Measurements from ENCODE around the gene CTU2. TPM values are rescaled to one million over a fixed set of nuclear protein-coding genes. Genes with fewer than 3 reads are reported as not detected.

Gene CTU2
- total RNA-seq, 1 donor from 2014 or later: 20.6 TPM

GRCh38 chr16:88761143-88761534, 54.8 kb downstream of the CTU2 start:
- Mint-ChIP-seq H3K36me3 (ENCODE audit: unreplicated experiment) (peaks cover 2% of the 10 kb centered on the region), H3K4me3 (ENCODE audit: unreplicated experiment) (no peak overlapping the region), H3K4me1 (ENCODE audit: unreplicated experiment) (peaks cover 49% of the 10 kb centered on the region), H3K27me3 (ENCODE audit: unreplicated experiment) (no peaks in the 10 kb centered on the region), H3K9me3 (ENCODE audit: unreplicated experiment) (no peaks in the 10 kb centered on the region), H3K27ac (ENCODE audit: unreplicated experiment) (no peak overlapping the region)
- no peak for DNase-seq (ENCODE audit: extremely low spot score, unreplicated experiment)
- TF ChIP-seq, protein P1, sequence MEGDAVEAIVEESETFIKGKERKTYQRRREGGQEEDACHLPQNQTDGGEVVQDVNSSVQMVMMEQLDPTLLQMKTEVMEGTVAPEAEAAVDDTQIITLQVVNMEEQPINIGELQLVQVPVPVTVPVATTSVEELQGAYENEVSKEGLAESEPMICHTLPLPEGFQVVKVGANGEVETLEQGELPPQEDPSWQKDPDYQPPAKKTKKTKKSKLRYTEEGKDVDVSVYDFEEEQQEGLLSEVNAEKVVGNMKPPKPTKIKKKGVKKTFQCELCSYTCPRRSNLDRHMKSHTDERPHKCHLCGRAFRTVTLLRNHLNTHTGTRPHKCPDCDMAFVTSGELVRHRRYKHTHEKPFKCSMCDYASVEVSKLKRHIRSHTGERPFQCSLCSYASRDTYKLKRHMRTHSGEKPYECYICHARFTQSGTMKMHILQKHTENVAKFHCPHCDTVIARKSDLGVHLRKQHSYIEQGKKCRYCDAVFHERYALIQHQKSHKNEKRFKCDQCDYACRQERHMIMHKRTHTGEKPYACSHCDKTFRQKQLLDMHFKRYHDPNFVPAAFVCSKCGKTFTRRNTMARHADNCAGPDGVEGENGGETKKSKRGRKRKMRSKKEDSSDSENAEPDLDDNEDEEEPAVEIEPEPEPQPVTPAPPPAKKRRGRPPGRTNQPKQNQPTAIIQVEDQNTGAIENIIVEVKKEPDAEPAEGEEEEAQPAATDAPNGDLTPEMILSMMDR (IDR thresholded peaks at IDR 0.05): no peak

DNA sequence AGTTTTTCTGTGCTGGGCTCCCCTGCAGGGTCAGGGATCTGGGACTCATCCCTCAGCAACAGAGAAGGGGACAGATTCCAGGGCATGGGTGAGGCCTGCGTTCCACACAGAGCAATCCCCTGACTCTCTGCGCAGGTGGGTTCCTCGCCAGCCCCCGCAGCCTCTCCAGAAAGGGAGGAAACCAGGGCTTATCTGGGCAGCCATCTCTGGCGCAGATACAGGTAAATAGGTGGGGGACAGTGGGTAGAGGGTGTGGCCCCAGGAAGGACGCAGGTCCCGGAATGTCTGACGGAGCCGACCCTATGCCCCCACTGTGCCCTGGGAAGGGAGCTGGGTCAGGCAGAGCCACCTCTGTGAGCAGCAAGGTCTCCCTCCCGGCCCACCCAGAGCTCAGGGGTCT, 55.5 kb downstream of the CTU2 start:
- no peak for DNase-seq (ENCODE audit: extremely low spot score, unreplicated experiment)
- H3K4me1 Mint-ChIP-seq (ENCODE audit: unreplicated experiment): peaks cover 51% of the 10 kb centered on the region
- H3K36me3 Mint-ChIP-seq (ENCODE audit: unreplicated experiment): peaks cover 2% of the 10 kb centered on the region
- no peaks in the 10 kb centered on the region for H3K9me3 Mint-ChIP-seq (ENCODE audit: unreplicated experiment)
- TF ChIP-seq, protein P1 (IDR thresholded peaks at IDR 0.05): no peak
- H3K27ac Mint-ChIP-seq (ENCODE audit: unreplicated experiment): no peak overlapping the region
- H3K4me3 Mint-ChIP-seq (ENCODE audit: unreplicated experiment): no peak overlapping the region
- H3K27me3 Mint-ChIP-seq (ENCODE audit: unreplicated experiment): no peaks in the 10 kb centered on the region

- DNase-seq (ENCODE audit: extremely low spot score, unreplicated experiment): no peak
- no peaks in the 10 kb centered on the region for H3K9me3 Mint-ChIP-seq (ENCODE audit: unreplicated experiment)
- H3K4me1 Mint-ChIP-seq (ENCODE audit: unreplicated experiment): peaks cover 54% of the 10 kb centered on the region
- no peak overlapping the region for H3K27ac Mint-ChIP-seq (ENCODE audit: unreplicated experiment)
- H3K27me3 Mint-ChIP-seq (ENCODE audit: unreplicated experiment): no peaks in the 10 kb centered on the region
- TF ChIP-seq, protein P1 (IDR thresholded peaks at IDR 0.05): no peak
- H3K36me3 Mint-ChIP-seq (ENCODE audit: unreplicated experiment): peaks cover 2% of the 10 kb centered on the region
- H3K4me3 Mint-ChIP-seq (ENCODE audit: unreplicated experiment): no peak overlapping the region
Measured at GRCh38 chr16:88762258-88762870, 56.1 kb downstream of the CTU2 start.

DNA sequence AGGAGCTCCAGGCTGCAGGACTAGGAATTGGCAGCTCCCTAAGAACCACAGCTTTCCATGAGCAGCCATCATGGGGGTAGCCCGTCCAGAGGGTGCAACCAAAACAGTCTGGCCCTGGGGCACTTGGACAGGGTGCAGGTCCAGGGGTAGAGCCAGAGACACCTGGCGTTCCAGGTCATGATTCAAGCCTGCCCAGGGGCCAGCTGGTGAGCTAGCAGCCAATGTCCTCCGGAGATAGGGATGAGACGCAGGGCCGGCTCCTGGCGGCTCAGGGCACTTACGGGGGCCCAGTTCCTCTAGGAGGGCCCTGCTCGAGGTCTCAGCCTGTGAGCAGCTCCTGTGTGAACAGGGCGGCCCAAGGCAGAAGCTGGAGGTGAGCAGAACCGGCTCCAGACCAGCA, 56.6 kb downstream of the CTU2 start:
- no peaks in the 10 kb centered on the region for H3K9me3 Mint-ChIP-seq (ENCODE audit: unreplicated experiment)

GRCh38 chr16:88763502-88764053, 57.3 kb downstream of the CTU2 start:
- H3K27me3 Mint-ChIP-seq (ENCODE audit: unreplicated experiment): no peaks in the 10 kb centered on the region
- no peak for DNase-seq (ENCODE audit: extremely low spot score, unreplicated experiment)
- TF ChIP-seq, protein P1 (IDR thresholded peaks at IDR 0.05): no peak

More for the DNA sequence above, 56.6 kb downstream of the CTU2 start:
- no peak for DNase-seq (ENCODE audit: extremely low spot score, unreplicated experiment)
- no peaks in the 10 kb centered on the region for H3K27me3 Mint-ChIP-seq (ENCODE audit: unreplicated experiment)
- peaks cover 2% of the 10 kb centered on the region for H3K36me3 Mint-ChIP-seq (ENCODE audit: unreplicated experiment)
- H3K4me3 Mint-ChIP-seq (ENCODE audit: unreplicated experiment): no peak overlapping the region
- H3K27ac Mint-ChIP-seq (ENCODE audit: unreplicated experiment): no peak overlapping the region
- TF ChIP-seq, protein P1 (IDR thresholded peaks at IDR 0.05): no peak
- peaks cover 58% of the 10 kb centered on the region for H3K4me1 Mint-ChIP-seq (ENCODE audit: unreplicated experiment)

More at GRCh38 chr16:88763502-88764053, 57.3 kb downstream of the CTU2 start:
- Mint-ChIP-seq H3K27ac (ENCODE audit: unreplicated experiment) (no peak overlapping the region), H3K9me3 (ENCODE audit: unreplicated experiment) (no peaks in the 10 kb centered on the region), H3K36me3 (ENCODE audit: unreplicated experiment) (peaks cover 2% of the 10 kb centered on the region), H3K4me3 (ENCODE audit: unreplicated experiment) (no peak overlapping the region), H3K4me1 (ENCODE audit: unreplicated experiment) (peaks cover 57% of the 10 kb centered on the region)

All from osteocyte (in vitro differentiated cells).